ENCODE measurements around the gene CDC42EP4.
A peak's percentile ranks its signal among the peaks of the same experiment; 100 is the strongest.

DNA sequence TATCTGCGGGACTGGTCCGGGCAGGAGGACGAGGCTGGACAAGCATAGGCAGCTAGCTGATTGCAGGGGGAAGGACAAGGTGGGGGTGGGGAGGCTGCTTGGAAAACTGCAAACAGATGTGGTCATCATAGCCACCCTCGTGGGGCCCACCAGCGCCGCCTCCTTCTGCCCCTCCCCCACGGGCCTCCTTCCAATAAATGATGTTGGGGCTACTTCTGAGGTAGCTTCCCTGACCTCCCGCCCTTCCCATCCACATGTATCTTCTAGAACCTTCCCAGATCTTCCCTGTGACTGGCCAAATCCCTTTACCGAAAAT, 12.3 kb upstream of the CDC42EP4 start:
- TF ChIP-seq, protein P1, sequence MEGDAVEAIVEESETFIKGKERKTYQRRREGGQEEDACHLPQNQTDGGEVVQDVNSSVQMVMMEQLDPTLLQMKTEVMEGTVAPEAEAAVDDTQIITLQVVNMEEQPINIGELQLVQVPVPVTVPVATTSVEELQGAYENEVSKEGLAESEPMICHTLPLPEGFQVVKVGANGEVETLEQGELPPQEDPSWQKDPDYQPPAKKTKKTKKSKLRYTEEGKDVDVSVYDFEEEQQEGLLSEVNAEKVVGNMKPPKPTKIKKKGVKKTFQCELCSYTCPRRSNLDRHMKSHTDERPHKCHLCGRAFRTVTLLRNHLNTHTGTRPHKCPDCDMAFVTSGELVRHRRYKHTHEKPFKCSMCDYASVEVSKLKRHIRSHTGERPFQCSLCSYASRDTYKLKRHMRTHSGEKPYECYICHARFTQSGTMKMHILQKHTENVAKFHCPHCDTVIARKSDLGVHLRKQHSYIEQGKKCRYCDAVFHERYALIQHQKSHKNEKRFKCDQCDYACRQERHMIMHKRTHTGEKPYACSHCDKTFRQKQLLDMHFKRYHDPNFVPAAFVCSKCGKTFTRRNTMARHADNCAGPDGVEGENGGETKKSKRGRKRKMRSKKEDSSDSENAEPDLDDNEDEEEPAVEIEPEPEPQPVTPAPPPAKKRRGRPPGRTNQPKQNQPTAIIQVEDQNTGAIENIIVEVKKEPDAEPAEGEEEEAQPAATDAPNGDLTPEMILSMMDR (IDR thresholded peaks at IDR 0.05): no peak
- TF ChIP-seq POLR2A (IDR thresholded peaks at IDR 0.05) (no peak), EP300 (IDR thresholded peaks at IDR 0.05) (peak in 1 of 2 donors; percentile 17)

Data from tibial nerve (tissue), 4 donors.